Hepatocyte (in vitro differentiated cells): Measurements from ENCODE around the gene TMEM175.

Experiments
- CTCF ChIP-seq: fragments of 200-600 bp; sonication (generic); IDR thresholded peaks from 2 replicates; pipeline ENCODE4 v1.5.1; 2016; ENCODE audit warnings: antibody characterized with exemption, mild to moderate bottlenecking; ENCODE audit not compliant: poor library complexity
- EZH2 ChIP-seq: fragments of 200-600 bp; sonication (generic); IDR thresholded peaks from 2 replicates; pipeline ENCODE4 v1.6.1; 2016; ENCODE audit warnings: antibody characterized with exemption, mild to moderate bottlenecking, borderline replicate concordance
- EZH2phosphoT487 ChIP-seq: fragments of 200-600 bp; sonication (generic); IDR thresholded peaks from one replicate; pipeline ENCODE4 v1.6.1; 2018; ENCODE audit warnings: antibody characterized with exemption, mild to moderate bottlenecking, low read depth, moderate library complexity; ENCODE audit not compliant: unreplicated experiment, severe bottlenecking

GRCh38 chr4:949656-950055 lies 17.4 kb downstream of the TMEM175 start:
- TF ChIP-seq CTCF (no peak), EZH2 (no peak), EZH2phosphoT487 (no peak)
